DMS153 (cell line): ENCODE measurements around the gene ABCC12.

Source experiments
- DNase-seq: peaks from one replicate; lab custom pipeline; 2025; lab: John Stamatoyannopoulos, UW

The ABCC12 gene

GRCh38 chr16:48131201-48131935, 24.4 kb downstream of the ABCC12 start:
- no peak for DNase-seq

GRCh38 chr16:48129926-48130325, 25.9 kb downstream of the ABCC12 start:
- DNase-seq, result no peak

GRCh38 chr16:48128769-48129168, 27.0 kb downstream of the ABCC12 start:
- DNase-seq, result no peak

- DNase-seq, result peak; percentile 86
Measured at GRCh38 chr16:48126801-48127644, 28.8 kb downstream of the ABCC12 start.

- no peak for DNase-seq
Measured at GRCh38 chr16:48125888-48126287, 29.9 kb downstream of the ABCC12 start.

- no peak for DNase-seq
Measured at GRCh38 chr16:48124266-48124665, 31.5 kb downstream of the ABCC12 start.

- no peak for DNase-seq
Measured at GRCh38 chr16:48123104-48123788, 32.5 kb downstream of the ABCC12 start.

- no peak for DNase-seq
Measured at GRCh38 chr16:48121276-48121675, 34.5 kb downstream of the ABCC12 start.

GRCh38 chr16:48118841-48119240, 37.0 kb downstream of the ABCC12 start:
- DNase-seq, result no peak

- DNase-seq, result no peak
Measured at GRCh38 chr16:48117217-48118105, 38.3 kb downstream of the ABCC12 start.

- DNase-seq, result no peak
Measured at GRCh38 chr16:48115299-48115698, 40.5 kb downstream of the ABCC12 start.

- DNase-seq, result no peak
Measured at GRCh38 chr16:48114410-48114809, 41.4 kb downstream of the ABCC12 start.

GRCh38 chr16:48113471-48113870, 42.3 kb downstream of the ABCC12 start:
- DNase-seq, result no peak

GRCh38 chr16:48113001-48113400, 42.8 kb downstream of the ABCC12 start:
- no peak for DNase-seq

- DNase-seq, result no peak
Measured at GRCh38 chr16:48112600-48112999, 43.2 kb downstream of the ABCC12 start.

- DNase-seq, result no peak
Measured at GRCh38 chr16:48110982-48111381, 44.8 kb downstream of the ABCC12 start.

GRCh38 chr16:48110000-48110399, 45.8 kb downstream of the ABCC12 start:
- DNase-seq, result no peak

GRCh38 chr16:48109475-48109874, 46.3 kb downstream of the ABCC12 start:
- DNase-seq, result no peak

GRCh38 chr16:48106446-48106845, 49.3 kb downstream of the ABCC12 start:
- DNase-seq, result no peak
